HepG2 (cell line): ENCODE data around the gene CROCC.

Experiments used
- CTCF ChIP-seq: sonication (generic); formaldehyde crosslinking; IDR thresholded peaks from 2 replicates; pipeline ENCODE4 v1.5.0; 2020; ENCODE audit warnings: mild to moderate bottlenecking, missing genetic modification reagents, moderate library complexity
- KDM1A ChIP-seq: IDR thresholded peaks from 2 replicates; pipeline ENCODE4 v1.6.1; 2016; ENCODE audit warnings: missing compliant biosample characterization
- ZNF558 ChIP-seq: sonication (generic); formaldehyde crosslinking; IDR thresholded peaks from 2 replicates; pipeline ENCODE4 v1.9.0; 2022; ENCODE audit warnings: mild to moderate bottlenecking, missing genetic modification reagents, borderline replicate concordance

GRCh38 chr1:16978567-16979474 is 57.1 kb downstream of the CROCC start:
- no peak for TF ChIP-seq CTCF (CRISPR knock-in tag)
- no peak for TF ChIP-seq ZNF558 (CRISPR knock-in tag)
- TF ChIP-seq KDM1A (CRISPR knock-in tag), result no peak
